HG03066 (cell line): Measurements from ENCODE around the gene TRIM43B.
"Not testable (repeated sequence)": the region's sequence is repeated elsewhere in the genome, so short reads cannot be mapped to it uniquely, and the experiment has no call there.

Experiments used
- ATAC-seq: cut with Tn5 transposase; IDR thresholded peaks from one replicate; pipeline ENCODE4 v1.9.1; 2021; ENCODE audit warnings: low read depth; ENCODE audit not compliant: unreplicated experiment

Gene TRIM43B

GRCh38 chr2:95484654-95485053, at the start of gene TRIM43B:
Gene TRIM43B (minus strand): TSS chr2:95484754. CDS start chr2:95482714, 2,040 bp downstream.
- ATAC-seq = not testable (repeated sequence)

- peak; percentile 8 for ATAC-seq
Observed at GRCh38 chr2:95531254-95531771, 46.8 kb upstream of the TRIM43B start.

GRCh38 chr2:95530734-95531133, 46.2 kb upstream of the TRIM43B start:
- peak; percentile 51 for ATAC-seq

- peak; percentile 65 for ATAC-seq
Observed at GRCh38 chr2:95526360-95527341, 42.1 kb upstream of the TRIM43B start.

GRCh38 chr2:95525294-95526035, 40.9 kb upstream of the TRIM43B start:
- no peak for ATAC-seq

- no peak for ATAC-seq
Observed at GRCh38 chr2:95524195-95524594, 39.6 kb upstream of the TRIM43B start.

- no peak for ATAC-seq
Observed at GRCh38 chr2:95514718-95515117, 30.2 kb upstream of the TRIM43B start.

GRCh38 chr2:95514226-95514625, 29.7 kb upstream of the TRIM43B start:
- not testable (repeated sequence) for ATAC-seq

GRCh38 chr2:95509408-95509807, 24.9 kb upstream of the TRIM43B start:
- ATAC-seq = no peak

GRCh38 chr2:95505222-95505621, 20.7 kb upstream of the TRIM43B start:
- ATAC-seq = no peak

GRCh38 chr2:95500854-95501253, 16.3 kb upstream of the TRIM43B start:
- no peak for ATAC-seq

GRCh38 chr2:95492076-95492475, 7.5 kb upstream of the TRIM43B start:
- not testable (repeated sequence) for ATAC-seq

GRCh38 chr2:95475025-95475424, 9.5 kb downstream of the TRIM43B start:
- not testable (repeated sequence) for ATAC-seq

- ATAC-seq = not testable (repeated sequence)
Observed at GRCh38 chr2:95467984-95468383, 16.6 kb downstream of the TRIM43B start.

- ATAC-seq = not testable (repeated sequence)
Observed at GRCh38 chr2:95466572-95466971, 18.0 kb downstream of the TRIM43B start.

GRCh38 chr2:95463292-95463691, 21.3 kb downstream of the TRIM43B start:
- ATAC-seq = not testable (repeated sequence)

GRCh38 chr2:95445317-95445716, 39.2 kb downstream of the TRIM43B start:
- not testable (repeated sequence) for ATAC-seq

GRCh38 chr2:95442474-95443099, 42.0 kb downstream of the TRIM43B start:
- ATAC-seq = not testable (repeated sequence)

- not testable (repeated sequence) for ATAC-seq
Observed at GRCh38 chr2:95435872-95436209, 48.7 kb downstream of the TRIM43B start.

- ATAC-seq = not testable (repeated sequence)
Observed at GRCh38 chr2:95435162-95435871, 49.2 kb downstream of the TRIM43B start.
